GM21526 (cell line): ENCODE results near the gene CEP164.
"Not testable (repeated sequence)": the region's sequence is repeated elsewhere in the genome, so short reads cannot be mapped to it uniquely, and the experiment has no call there.

Experiments used
- ATAC-seq: cut with Tn5 transposase; IDR thresholded peaks from one replicate; pipeline ENCODE4 v1.9.1; 2021; ENCODE audit warnings: moderate library complexity; ENCODE audit not compliant: unreplicated experiment, low FRiP score

The CEP164 gene

DNA sequence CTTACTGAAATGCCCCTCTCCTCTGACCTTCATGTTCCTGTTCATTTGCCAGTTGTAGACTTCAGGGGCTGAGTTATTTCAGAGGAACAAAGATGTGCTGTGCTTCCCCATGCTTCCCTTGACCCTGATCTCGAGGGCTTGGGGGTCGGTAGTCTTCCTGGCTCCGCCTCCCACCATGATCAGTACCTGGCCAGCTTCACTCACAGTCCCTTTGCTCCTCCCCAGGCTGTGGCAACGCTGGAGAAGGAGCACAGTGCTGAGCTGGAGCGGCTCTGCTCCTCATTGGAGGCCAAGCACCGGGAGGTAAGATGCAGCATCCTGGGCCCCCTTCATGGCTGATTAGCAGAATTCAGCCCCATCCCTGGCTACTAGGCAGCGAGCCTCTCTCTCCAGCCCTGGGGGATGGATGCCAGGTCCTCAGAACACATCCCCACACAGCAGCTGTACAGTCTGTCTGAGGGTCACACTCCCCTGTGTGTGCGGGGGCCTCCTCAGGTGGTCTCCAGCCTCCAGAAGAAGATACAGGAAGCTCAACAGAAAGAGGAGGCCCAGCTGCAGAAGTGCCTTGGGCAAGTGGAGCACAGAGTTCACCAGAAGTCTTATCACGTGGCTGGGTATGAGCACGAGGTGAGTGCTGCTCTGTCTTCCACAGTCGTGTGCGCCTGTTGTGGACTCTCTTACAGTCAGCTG lies 64.5 kb downstream of the CEP164 start:
- ATAC-seq, result no peak

DNA sequence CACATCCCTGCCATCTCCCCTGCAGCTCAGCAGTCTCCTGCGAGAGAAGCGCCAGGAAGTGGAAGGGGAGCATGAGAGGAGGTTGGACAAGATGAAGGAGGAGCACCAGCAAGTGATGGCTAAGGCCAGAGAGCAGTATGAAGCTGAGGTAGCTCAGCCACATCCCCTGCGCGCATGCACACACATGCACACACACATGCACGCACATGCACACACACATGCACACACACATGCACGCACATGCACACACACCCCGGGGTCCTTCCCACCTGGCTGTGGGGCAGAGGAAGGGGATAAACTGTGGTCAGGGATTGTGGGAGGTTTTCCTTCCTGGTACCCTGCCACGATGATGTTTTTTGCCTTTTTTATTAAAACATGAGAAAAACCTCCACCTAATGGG lies 65.3 kb downstream of the CEP164 start:
- ATAC-seq, result no peak

DNA sequence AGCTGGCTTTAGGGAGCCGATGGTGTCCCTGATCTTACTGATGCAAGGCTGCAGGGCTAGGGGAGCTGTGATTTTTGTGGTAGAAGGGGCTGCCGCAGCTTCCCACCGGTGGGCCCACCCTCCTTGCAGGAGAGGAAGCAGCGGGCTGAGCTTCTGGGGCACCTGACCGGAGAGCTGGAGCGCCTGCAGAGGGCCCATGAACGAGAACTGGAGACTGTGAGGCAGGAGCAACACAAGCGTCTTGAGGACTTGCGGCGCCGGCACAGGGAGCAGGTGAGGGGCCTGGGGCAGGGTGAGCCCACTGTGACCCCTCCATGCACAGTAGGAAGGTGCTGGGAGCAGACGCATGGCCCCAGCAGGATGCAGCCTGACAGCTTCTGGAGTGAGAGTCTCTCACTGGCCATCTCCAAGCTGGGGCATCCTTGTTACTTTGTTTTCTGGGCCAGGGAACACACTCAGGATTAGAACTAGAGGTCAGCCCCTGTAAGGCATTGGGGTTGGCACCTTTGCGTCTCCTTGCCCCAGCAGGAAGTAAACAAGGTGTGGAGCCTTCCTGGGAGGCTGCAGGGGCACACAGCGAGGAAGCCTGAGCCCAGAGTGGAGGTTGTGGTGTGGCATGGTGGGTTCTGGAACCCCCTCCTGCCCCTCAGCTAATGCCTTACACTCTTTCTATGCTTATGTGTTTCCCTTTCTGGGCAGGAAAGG lies 66.7 kb downstream of the CEP164 start:
- no peak for ATAC-seq

DNA sequence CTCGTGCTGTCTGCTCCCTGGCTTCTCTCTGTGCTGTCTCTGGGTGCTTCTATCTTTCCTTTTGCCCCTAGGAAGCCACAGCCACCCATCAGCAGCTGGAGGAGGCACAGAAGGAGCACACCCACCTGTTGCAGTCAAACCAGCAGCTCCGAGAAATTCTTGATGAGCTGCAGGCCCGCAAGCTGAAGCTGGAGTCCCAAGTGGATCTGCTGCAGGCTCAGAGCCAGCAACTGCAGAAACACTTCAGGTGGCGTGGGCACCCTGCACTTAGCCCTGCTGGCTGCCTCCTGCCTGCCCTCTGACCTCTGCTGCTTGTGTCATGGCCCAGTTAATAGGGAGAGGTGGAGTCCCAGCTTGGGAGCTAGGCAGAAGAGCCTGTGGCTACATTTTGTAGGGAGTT lies 67.8 kb downstream of the CEP164 start:
- ATAC-seq, result no peak

DNA sequence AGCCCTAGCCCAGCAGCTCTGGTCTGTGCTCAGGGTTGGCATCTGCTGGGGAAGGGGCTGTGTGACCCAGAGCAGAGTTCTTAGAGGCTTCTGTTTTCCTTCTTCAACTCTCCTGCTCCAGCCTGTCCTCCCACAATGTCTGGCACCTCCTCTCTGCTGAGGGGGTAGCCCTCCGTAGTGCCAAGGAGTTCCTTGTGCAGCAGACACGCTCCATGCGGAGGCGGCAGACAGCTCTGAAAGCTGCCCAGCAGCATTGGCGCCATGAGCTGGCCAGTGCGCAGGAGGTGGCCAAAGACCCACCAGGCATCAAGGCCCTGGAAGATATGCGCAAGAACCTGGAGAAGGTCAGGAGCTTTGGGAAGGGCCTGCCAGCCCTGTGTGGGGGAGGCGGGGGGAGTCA lies 69.3 kb downstream of the CEP164 start:
- ATAC-seq, result no peak

DNA sequence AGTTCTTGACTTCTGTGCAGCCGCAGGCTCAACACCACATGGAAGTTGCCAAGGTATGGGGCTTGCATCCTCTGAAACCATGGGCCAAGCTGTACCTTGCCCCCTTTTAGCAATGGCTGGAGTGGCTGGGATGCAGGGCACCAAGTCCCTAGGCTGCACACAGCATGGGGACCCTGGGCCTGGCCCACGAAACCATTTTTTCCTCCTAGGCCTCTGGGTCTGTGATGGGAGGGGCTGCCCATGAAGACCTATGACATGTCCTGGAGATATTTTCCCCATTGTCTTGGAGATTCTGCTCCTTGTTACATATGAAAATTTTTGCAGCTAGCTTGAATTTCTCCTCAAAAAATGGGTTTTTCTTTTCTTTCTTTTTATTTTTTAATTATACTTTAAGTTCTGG lies 71.0 kb downstream of the CEP164 start:
- not testable (repeated sequence) for ATAC-seq

DNA sequence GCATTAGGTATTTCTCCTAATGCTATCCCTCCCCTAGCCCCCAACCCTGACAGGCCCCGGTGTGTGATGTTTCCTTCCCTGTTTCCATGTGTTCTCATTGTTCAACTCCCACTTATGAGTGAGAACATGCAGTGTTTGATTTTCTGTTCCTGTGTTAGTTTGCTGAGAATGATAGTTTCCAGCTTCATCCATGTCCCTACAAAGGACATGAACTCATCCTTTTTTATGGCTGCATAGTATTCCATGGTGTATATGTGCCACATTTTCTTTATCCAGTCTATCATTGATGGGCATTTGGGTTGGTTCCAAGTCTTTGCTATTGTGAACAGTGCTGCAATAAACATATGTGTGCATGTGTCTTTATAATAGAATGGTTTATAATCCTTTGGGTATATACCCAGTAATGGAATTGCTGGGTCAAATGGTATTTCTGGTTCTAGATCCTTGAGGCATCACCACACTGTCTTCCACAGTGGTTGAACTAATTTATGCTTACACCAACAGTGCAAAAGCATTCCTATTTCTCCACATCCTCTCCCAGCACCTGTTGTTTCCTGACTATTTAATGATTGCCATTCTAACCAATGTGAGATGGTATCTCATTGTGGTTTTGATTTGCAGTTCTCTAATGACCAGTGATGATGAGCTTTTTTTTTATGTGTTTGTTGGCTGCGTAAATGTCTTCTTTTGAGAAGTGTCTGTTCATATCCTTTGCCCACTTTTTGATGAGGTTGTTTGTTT lies 71.6 kb downstream of the CEP164 start:
- not testable (repeated sequence) for ATAC-seq

DNA sequence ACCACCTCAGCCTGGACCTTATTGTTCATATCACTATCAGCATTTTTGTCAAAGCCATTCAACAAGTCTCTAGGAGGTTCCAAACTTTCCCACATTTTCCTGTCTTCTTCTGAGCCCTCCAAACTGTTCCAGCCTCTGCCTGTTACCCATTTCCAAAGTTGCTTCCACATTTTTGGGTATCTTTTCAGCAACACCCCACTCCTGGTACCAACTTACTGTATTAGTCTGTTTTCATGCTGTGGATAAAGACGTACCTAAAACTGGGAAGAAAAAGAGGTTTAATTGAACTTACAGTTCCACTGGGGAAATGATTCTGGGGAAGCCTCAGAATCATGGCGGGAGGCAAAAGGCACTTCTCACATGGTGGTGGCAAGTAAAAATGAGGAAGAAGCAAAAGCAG lies 78.2 kb downstream of the CEP164 start:
- not testable (repeated sequence) for ATAC-seq

DNA sequence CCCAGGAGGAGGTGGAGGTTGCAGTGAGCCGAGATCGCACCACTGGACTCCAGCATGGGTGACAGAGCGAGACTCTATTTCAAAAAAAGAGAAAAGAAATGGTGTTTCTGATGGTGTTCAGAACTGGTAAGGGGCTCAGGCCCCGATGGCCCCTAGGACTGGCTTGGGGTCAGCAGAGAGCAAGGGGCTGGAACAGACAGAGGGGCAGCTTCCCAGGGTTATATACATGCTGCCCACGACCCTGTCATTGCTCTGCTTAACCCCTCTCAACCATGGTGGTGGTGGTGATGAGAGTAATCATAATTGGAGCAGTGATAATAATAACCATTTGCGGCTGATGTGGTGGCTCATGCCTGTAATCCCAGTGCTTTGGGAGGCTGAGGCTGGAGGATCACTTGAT lies 79.4 kb downstream of the CEP164 start:
- ATAC-seq, result no peak

DNA sequence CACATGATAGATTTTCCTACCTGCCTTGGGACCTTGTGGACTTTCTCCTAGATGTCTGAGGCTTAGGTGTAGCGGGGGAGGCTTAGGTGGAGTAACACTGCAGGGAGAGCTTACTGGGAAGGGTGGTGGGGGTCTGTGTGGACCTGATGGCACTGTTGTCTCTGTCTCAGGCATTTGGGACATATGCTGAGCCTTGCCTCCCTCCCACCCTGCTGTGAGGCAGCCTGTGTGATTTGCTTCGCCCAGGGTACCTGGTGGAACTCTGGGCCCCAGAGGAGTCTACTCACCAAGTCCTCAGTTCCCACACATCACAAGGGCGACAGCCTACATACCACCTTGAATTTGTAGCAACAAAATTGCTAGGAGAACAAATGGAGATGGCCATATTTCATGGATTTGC lies 80.7 kb downstream of the CEP164 start:
- no peak for ATAC-seq

DNA sequence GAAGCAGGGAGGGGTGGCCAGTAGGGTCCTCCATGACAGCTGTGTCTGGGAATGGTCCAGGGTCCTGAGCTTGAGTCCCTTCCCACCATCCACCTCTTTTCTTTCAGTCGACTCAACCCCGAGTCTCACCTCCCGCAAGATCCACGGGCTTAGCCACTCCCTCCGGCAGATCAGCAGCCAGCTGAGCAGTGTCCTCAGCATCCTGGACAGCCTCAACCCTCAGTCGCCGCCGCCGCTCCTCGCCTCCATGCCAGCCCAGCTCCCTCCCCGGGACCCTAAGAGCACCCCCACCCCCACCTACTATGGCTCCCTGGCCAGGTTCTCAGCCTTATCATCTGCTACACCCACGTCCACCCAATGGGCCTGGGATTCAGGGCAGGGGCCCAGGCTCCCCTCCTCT lies 81.9 kb downstream of the CEP164 start:
- ATAC-seq, result no peak

DNA sequence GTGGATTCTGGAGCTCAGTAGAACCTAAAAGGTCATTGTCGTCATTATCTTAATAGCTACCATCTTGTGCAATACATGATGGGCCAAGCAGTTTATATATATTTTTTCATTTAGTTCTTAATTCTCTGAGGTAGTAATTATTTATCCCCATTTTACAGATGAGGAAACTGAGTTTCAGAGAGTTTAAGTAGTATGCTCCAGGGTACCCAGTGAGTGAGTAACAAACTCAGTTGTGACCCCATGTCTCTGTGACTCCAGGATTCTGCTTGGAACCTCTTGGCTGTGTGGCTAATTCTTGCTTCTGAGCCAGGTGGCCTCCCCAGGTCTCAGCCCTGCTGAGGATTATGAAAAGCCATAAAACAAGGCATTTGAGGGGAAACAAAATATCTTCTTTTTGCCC lies 82.6 kb downstream of the CEP164 start:
- ATAC-seq, result no peak

DNA sequence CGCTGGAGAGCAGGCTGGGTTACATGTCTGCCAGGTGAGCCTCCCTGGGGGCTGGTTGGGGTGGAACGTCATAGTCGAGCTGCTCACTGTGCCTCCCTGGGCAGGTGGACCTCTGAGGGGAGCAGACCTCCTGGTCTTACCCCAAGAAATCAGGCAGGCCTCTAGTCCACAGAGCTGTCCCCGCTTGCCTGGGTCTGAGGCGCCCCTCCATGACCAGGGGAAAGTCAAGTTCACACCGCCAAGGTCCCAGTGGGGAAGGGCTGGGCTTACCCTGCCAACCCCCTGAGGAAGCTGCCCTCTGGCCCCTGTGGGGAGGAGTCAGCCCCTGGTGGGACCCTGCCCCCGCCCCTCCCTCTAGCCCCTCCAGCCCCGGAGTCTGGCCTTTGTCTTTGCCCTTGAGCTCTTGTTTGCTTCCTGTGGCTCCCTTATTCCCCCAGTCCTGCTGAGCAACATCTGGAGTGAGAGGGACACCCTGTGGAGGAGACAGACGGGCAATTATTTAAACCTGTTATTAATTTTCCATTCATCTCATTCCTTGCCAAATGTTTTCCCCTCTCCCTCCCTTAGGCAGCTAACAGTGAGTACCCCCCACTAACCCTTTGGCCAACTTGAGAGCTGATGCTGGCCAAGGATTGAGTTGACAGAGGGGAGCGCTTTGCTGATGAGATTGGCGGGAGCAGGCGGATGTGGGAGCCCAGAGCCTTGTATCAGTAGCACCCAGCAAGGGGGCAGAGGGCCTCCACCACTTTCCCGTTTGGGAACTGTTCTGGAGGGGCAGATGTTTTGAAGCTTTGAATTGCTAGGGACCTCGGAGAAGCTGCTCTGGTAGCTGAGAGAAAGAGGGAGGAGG lies 83.4 kb downstream of the CEP164 start:
- ATAC-seq, result no peak

DNA sequence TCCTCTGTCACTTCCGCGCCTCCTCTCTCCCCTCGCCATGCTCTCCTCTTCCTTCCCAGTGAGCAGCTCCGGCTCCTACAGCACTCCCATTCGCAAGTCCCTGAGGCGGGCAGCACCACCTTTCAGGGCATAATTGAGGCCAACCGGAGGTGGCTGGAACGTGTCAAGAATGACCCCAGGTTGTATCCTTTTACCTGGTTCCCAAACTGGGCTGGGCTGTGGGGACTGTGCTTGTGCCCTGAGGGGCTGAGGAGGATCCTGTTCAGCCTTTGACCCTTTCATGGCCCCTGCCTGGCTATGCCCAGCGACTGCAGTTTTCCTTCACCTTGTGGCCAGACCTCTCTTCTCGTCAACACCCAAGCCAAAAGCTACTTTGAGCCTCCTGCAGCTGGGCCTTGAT lies 84.1 kb downstream of the CEP164 start:
- ATAC-seq, result no peak

DNA sequence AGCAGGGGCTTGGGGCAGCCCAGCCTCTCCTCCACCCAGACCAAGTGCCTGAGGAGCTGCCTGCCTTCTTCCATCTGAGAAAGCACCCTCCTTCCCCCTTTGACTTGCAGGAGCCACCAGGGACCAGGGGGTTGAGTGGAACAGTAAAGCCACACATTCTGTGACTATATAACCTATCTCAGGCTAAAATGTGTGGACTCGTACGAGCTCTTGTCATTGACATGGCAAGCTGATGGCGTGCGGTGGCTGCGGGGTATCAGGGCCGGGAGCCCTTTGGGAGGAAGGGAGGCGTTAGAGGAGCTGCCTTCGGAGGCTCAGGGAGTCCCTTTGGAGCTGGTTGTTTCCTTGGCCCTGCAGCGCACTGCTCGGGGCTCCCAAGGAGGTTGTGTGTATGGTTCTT lies 84.5 kb downstream of the CEP164 start:
- no peak for ATAC-seq

DNA sequence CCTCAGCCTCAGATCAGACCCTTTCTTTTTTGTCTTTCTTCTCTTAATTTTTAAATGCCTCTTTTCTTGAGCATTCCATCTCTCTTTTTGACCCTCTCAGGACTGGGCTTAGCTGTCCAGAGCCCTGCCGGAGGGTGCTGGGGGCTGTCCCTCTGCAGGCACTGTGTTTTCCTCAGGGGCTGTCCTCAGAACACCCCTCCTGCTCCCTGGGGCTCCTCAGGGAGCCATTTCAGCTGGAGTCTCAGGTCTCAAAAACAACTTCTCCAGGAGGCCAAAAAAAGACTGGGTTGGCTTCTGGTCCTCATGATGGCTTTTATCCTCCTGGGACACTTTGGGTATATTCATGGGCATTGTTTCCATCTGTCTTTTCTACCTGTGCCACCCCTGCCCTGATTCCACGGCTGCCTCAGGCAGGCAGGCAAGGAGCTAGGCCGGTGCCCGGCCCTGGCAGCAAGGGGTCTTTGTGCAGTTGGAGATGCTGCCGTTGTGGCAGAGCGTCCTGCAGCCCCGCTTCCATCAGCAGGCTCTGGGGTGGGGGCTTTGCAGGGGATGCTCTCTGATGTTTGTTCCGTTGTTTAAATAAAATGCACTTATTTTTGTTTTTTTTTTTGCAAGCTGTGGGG lies 85.1 kb downstream of the CEP164 start:
- ATAC-seq, result no peak

DNA sequence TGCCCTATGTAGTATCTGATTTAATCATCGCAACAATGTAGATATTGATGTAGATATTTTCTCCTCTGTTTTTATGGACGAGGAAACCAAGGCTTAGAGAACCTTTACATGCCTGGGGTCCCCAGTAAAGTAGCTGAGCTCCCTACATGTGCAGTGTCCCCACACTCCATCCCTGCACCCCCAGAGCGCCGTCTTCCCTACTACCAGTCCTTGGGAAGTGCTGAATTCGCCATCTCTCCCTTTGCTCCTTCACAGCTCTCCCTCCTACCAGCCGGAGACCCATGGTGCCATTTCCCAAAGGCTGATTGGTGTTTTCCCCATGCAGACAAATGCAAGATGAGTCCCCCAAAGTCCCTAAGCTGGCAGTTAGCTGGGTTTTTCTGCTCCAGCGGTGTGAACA lies 86.0 kb downstream of the CEP164 start:
- no peak for ATAC-seq

DNA sequence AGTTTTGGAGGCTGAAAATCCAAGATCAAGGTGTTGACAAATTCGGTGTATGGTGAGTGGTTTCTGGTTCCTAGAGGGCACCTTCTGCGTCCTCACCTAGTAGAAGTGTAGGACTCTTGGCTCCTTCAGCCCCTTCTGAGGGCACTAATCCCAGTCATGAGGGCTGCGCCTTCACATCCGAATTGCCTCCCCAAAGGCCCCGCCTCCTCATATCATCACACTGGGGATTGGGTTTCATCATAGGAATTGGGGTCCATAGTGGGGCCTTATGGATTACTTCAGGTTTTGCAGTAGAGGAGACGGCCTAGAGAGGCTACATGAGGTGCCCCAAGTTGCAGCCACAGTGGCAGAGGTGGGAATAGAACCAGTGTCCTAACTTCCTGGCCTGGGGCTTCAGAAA lies 87.1 kb downstream of the CEP164 start:
- ATAC-seq, result no peak

DNA sequence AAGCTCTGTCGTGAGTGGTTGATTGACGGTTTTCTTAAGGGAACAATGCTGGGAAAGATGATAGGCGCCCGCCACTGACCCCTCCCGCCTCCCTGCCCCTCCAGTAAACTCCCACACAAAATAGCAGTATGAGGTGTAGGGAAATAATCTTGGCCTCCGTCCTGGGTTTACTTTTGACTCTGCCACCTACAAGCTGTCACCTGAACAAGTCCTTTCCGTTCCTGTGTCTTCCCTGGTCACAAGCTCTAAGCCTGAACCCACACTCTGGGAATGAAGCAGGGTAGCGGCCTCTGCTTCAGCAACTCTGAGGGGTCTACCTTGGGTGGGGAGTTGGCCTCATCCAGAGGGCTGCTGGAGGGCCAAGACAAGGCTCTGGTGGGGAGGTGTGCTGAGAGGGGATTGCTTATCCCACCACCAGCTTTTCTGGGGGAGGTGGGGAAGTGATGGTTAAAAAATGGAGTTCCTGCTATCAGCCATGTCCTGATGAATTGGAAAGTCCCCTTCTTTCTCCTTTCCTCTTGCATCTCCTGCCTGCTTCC lies 87.8 kb downstream of the CEP164 start:
- ATAC-seq, result no peak

DNA sequence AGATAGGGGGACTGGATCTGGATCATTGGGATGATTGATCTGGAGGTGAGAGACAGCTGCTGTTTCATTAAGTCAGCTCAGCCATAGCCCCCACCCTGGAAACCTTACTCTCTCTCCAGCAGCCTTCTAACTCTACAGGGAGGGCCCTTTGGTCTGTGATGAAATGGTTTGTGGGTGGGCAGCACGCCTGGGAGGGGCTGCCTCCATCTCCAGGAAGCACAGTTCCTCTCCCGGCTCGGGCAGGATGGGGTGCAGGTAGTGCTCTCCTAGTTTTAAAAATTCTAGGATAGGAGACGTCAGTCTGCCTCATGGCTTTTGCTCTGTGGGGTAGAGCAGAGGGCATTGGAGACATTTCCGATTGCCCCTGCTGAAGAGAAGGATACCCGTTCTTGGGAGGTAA lies 89.7 kb downstream of the CEP164 start:
- ATAC-seq, result no peak
